Esophagus muscularis mucosa (tissue), 2 donors: ENCODE measurements around the gene BCL7C.

ENCODE experiments used
- EP300 ChIP-seq: sonication (generic); formaldehyde crosslinking; IDR thresholded peaks from one replicate; pipeline ENCODE4 v1.6.1; 2017; ENCODE audit warnings: antibody characterized with exemption
- POLR2A ChIP-seq: fragments of 450-650 bp; IDR thresholded peaks from one replicate; pipeline ENCODE4 v1.6.1; 2017; ENCODE audit warnings: antibody characterized with exemption, moderate library complexity, mild to moderate bottlenecking, low read depth

- TF ChIP-seq POLR2A (no peak), EP300 (no peak)
These were observed 29.7 kb upstream of the BCL7C start, which contains the start of gene FBXL19 for GRCh38 chr16:30923554-30924075.
